ENCODE data around the gene TRAK1.
"Not testable (repeated sequence)": the region's sequence is repeated elsewhere in the genome, so short reads cannot be mapped to it uniquely, and the experiment has no call there.

TRAK1 gene

DNA sequence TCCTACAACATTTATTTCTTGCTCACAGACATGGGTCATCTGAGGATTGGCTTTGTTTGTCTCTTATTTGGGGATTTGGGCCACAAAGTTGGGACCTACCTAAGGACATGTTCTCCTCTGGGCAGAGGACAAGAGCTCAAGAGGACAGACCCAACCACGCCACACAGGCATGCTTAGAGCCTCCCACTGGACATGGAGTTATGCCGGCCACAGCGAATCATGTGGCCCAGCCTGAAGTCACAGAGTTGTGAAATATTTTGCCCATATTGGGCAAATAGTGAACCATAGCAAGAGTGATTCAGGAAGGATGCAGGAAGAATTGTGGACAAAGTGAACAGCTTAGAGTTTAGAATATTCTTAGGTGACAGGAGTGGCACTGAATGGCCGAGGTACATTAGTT is 9.9 kb downstream of the TRAK1 start:
- WGBS = 70% methylated on average over 4 of the region's 4 CpGs
- peak overlapping the region; percentile 64 for H3K9ac ChIP-seq (ENCODE audit: low read length)
- peak overlapping the region; percentile 5 for H2AK5ac ChIP-seq (ENCODE audit: low read length, severe bottlenecking)
- H3K23ac ChIP-seq (ENCODE audit: low read length in 2 of 2) = no peak overlapping the region
- H2BK5ac ChIP-seq (ENCODE audit: low read depth, low read length, poor library complexity, severe bottlenecking) = no peak overlapping the region
- H2BK12ac ChIP-seq (ENCODE audit: low read length in 2 of 2) = peak overlapping the region; percentile 21 to 52
- H3K4me3 ChIP-seq (ENCODE audit: insufficient read depth in 1 of 2, low read depth in 1 of 2, low read length in 2 of 2) = no peak overlapping the region
- H3K14ac ChIP-seq (ENCODE audit: low read length in 2 of 2) = no peak overlapping the region
- peak overlapping the region; percentile 50 for H3K27ac ChIP-seq (ENCODE audit: low read length, poor library complexity, severe bottlenecking)
- peaks cover 8% of the 10 kb centered on the region for H3K4me1 ChIP-seq (ENCODE audit: control insufficient read depth, insufficient read depth, low read depth, low read length)
- H2AFZ ChIP-seq (ENCODE audit: low read depth, low read length) = no peak overlapping the region
- peak overlapping the region in 1 of 2 experiments; percentile 37 for H3K18ac ChIP-seq (ENCODE audit: low read depth in 1 of 2, low read length in 2 of 2)
- H4K8ac ChIP-seq (ENCODE audit: low read length) = no peak overlapping the region
- no peak overlapping the region for H2BK120ac ChIP-seq (ENCODE audit: low read depth, low read length)
- peak; percentile 84 for DNase-seq
- no peak overlapping the region for H4K91ac ChIP-seq (ENCODE audit: low read length)
- no peak overlapping the region for H2BK15ac ChIP-seq (ENCODE audit: low read depth, poor library complexity, severe bottlenecking)
- H3K27me3 ChIP-seq (ENCODE audit: control insufficient read depth in 1 of 2, insufficient read depth in 1 of 2, low read length in 2 of 2) = no peaks in the 10 kb centered on the region
- H3K9me3 ChIP-seq (ENCODE audit: control insufficient read depth, low read length) = no peaks in the 10 kb centered on the region
- H3K36me3 ChIP-seq (ENCODE audit: control insufficient read depth in 1 of 2, insufficient read depth in 2 of 2, low read depth in 1 of 2, low read length in 2 of 2) = peaks cover 10 to 20% of the 10 kb centered on the region in 2 experiments
- no peak overlapping the region for H3K4me2 ChIP-seq (ENCODE audit: low read length, poor library complexity, severe bottlenecking)
- H3K4ac ChIP-seq (ENCODE audit: low read depth in 1 of 2, low read length in 2 of 2) = no peak overlapping the region
- H3K79me1 ChIP-seq (replicated peaks; ENCODE audit: low read length, poor library complexity, severe bottlenecking) = peaks cover 26% of the 10 kb centered on the region

DNA sequence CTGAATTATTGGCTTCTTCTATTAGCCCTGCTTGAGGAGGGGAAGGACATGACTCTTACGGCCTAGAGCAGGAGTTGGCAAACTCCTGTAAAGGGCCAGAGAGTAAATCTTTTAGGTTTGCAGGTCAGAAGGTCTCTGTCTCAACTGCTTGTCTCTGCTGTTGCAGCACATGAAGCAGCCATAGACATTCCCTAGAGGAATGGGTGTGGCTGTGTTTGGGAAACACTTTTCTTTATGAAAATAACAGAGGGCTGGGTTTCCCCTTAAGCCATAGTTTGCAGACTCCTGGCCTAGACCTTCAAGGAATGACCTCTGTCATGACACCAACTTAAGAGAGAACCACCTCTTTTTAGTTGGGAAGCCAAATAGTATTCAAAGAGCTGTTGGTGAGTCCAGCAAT is 10.3 kb downstream of the TRAK1 start:
- Histone ChIP-seq H3K27ac (ENCODE audit: low read length, poor library complexity, severe bottlenecking) (peak overlapping the region; percentile 50), H2BK12ac (ENCODE audit: low read length in 2 of 2) (peak overlapping the region; percentile 21 to 52), H3K23ac (ENCODE audit: low read length in 2 of 2) (no peak overlapping the region), H3K4me2 (ENCODE audit: low read length, poor library complexity, severe bottlenecking) (no peak overlapping the region), H2BK120ac (ENCODE audit: low read depth, low read length) (peak overlapping the region; percentile 27), H4K8ac (ENCODE audit: low read length) (peak overlapping the region; percentile 19), H2AFZ (ENCODE audit: low read depth, low read length) (no peak overlapping the region), H2AK5ac (ENCODE audit: low read length, severe bottlenecking) (peak overlapping the region; percentile 5), H3K79me1 (replicated peaks; ENCODE audit: low read length, poor library complexity, severe bottlenecking) (peaks cover 26% of the 10 kb centered on the region), H3K27me3 (ENCODE audit: control insufficient read depth in 1 of 2, insufficient read depth in 1 of 2, low read length in 2 of 2) (no peaks in the 10 kb centered on the region), H3K36me3 (ENCODE audit: control insufficient read depth in 1 of 2, insufficient read depth in 2 of 2, low read depth in 1 of 2, low read length in 2 of 2) (peaks cover 10 to 19% of the 10 kb centered on the region in 2 experiments), H3K18ac (ENCODE audit: low read depth in 1 of 2, low read length in 2 of 2) (peak overlapping the region in 1 of 2 experiments; percentile 75), H2BK5ac (ENCODE audit: low read depth, low read length, poor library complexity, severe bottlenecking) (no peak overlapping the region), H3K4me3 (ENCODE audit: insufficient read depth in 1 of 2, low read depth in 1 of 2, low read length in 2 of 2) (no peak overlapping the region), H3K14ac (ENCODE audit: low read length in 2 of 2) (no peak overlapping the region), H3K4ac (ENCODE audit: low read depth in 1 of 2, low read length in 2 of 2) (no peak overlapping the region), H3K4me1 (ENCODE audit: control insufficient read depth, insufficient read depth, low read depth, low read length) (peaks cover 7% of the 10 kb centered on the region), H3K9ac (ENCODE audit: low read length) (peak overlapping the region; percentile 64), H3K9me3 (ENCODE audit: control insufficient read depth, low read length) (no peaks in the 10 kb centered on the region), H4K91ac (ENCODE audit: low read length) (no peak overlapping the region), H2BK15ac (ENCODE audit: low read depth, poor library complexity, severe bottlenecking) (no peak overlapping the region)
- DNase-seq = no peak
- WGBS = 55% methylated on average over 1 of the region's 1 CpG

GRCh38 chr3:42102571-42102970 is 11.4 kb downstream of the TRAK1 start:
- peak overlapping the region in 1 of 2 experiments; percentile 22 for H3K14ac ChIP-seq (ENCODE audit: low read length in 2 of 2)
- no peaks in the 10 kb centered on the region for H3K27me3 ChIP-seq (ENCODE audit: control insufficient read depth in 1 of 2, insufficient read depth in 1 of 2, low read length in 2 of 2)
- no peaks in the 10 kb centered on the region for H3K9me3 ChIP-seq (ENCODE audit: control insufficient read depth, low read length)
- H3K4me2 ChIP-seq (ENCODE audit: low read length, poor library complexity, severe bottlenecking) = no peak overlapping the region
- peak overlapping the region; percentile 58 for H3K9ac ChIP-seq (ENCODE audit: low read length)
- H3K4ac ChIP-seq (ENCODE audit: low read depth in 1 of 2, low read length in 2 of 2) = no peak overlapping the region
- H3K27ac ChIP-seq (ENCODE audit: low read length, poor library complexity, severe bottlenecking) = peak overlapping the region; percentile 17
- H2BK5ac ChIP-seq (ENCODE audit: low read depth, low read length, poor library complexity, severe bottlenecking) = no peak overlapping the region
- peak overlapping the region in 1 of 2 experiments; percentile 72 for H2BK12ac ChIP-seq (ENCODE audit: low read length in 2 of 2)
- peak; percentile 13 for DNase-seq
- no peak overlapping the region for H2BK15ac ChIP-seq (ENCODE audit: low read depth, poor library complexity, severe bottlenecking)
- WGBS = 50% methylated on average over 5 of the region's 6 CpGs
- no peak overlapping the region for H2BK120ac ChIP-seq (ENCODE audit: low read depth, low read length)
- H3K18ac ChIP-seq (ENCODE audit: low read depth in 1 of 2, low read length in 2 of 2) = peak overlapping the region in 1 of 2 experiments; percentile 79
- H3K79me1 ChIP-seq (replicated peaks; ENCODE audit: low read length, poor library complexity, severe bottlenecking) = peaks cover 24% of the 10 kb centered on the region
- H3K36me3 ChIP-seq (ENCODE audit: control insufficient read depth in 1 of 2, insufficient read depth in 2 of 2, low read depth in 1 of 2, low read length in 2 of 2) = peaks cover 10 to 12% of the 10 kb centered on the region in 2 experiments
- H3K23ac ChIP-seq (ENCODE audit: low read length in 2 of 2) = no peak overlapping the region
- peaks cover 4% of the 10 kb centered on the region for H3K4me1 ChIP-seq (ENCODE audit: control insufficient read depth, insufficient read depth, low read depth, low read length)
- peak overlapping the region in 1 of 2 experiments; percentile 11 for H3K4me3 ChIP-seq (ENCODE audit: insufficient read depth in 1 of 2, low read depth in 1 of 2, low read length in 2 of 2)
- no peak overlapping the region for H2AFZ ChIP-seq (ENCODE audit: low read depth, low read length)
- peak overlapping the region; percentile 90 for H2AK5ac ChIP-seq (ENCODE audit: low read length, severe bottlenecking)
- H4K8ac ChIP-seq (ENCODE audit: low read length) = peak overlapping the region; percentile 72
- no peak overlapping the region for H4K91ac ChIP-seq (ENCODE audit: low read length)

DNA sequence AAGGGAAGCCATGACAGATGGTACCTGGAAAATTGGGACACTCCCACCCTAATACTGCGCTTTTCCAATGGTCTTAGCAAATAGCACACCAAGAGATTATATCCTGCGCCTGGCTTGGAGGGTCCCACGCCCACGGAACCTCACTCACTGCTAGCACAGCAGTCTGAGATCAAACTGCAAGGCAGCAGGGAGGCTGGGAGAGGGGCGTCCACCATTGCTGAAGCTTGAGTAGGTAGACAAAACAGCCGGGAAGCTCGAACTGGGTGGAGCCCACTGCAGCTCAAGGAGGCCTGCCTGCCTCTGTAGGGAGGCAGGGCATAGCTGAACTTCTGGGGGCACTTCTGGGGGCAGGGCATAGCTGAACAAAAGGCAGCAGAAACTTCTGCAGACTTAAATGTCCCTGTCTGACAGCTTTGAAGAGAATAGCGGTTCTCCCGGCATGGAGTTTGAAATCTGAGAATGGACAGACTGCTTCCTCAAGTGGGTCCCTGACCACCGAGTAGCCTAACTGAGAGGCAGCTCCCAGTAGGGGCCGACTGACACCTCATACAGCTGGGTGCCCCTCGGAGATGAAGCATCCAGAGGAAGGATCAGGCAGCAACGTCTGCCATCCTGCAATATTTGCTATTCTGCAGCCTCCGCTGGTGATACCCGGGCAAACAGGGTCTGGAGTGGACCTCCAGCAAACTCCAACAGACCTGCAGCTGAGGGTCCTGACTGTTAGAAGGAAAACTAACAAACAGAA is 12.9 kb downstream of the TRAK1 start:
- not testable (repeated sequence) for H3K9ac ChIP-seq (ENCODE audit: low read length); H3K4me3 ChIP-seq (ENCODE audit: insufficient read depth in 1 of 2, low read depth in 1 of 2, low read length in 2 of 2); H4K91ac ChIP-seq (ENCODE audit: low read length); H3K14ac ChIP-seq (ENCODE audit: low read length in 2 of 2); H2BK12ac ChIP-seq (ENCODE audit: low read length in 2 of 2); H3K27ac ChIP-seq (ENCODE audit: low read length, poor library complexity, severe bottlenecking); H3K27me3 ChIP-seq (ENCODE audit: control insufficient read depth in 1 of 2, insufficient read depth in 1 of 2, low read length in 2 of 2); H2BK5ac ChIP-seq (ENCODE audit: low read depth, low read length, poor library complexity, severe bottlenecking); H3K4me1 ChIP-seq (ENCODE audit: control insufficient read depth, insufficient read depth, low read depth, low read length); DNase-seq; H3K9me3 ChIP-seq (ENCODE audit: control insufficient read depth, low read length); H3K4me2 ChIP-seq (ENCODE audit: low read length, poor library complexity, severe bottlenecking); H3K4ac ChIP-seq (ENCODE audit: low read depth in 1 of 2, low read length in 2 of 2); H2BK15ac ChIP-seq (ENCODE audit: low read depth, poor library complexity, severe bottlenecking); H2AK5ac ChIP-seq (ENCODE audit: low read length, severe bottlenecking); H4K8ac ChIP-seq (ENCODE audit: low read length); H3K18ac ChIP-seq (ENCODE audit: low read depth in 1 of 2, low read length in 2 of 2); H2BK120ac ChIP-seq (ENCODE audit: low read depth, low read length); H3K23ac ChIP-seq (ENCODE audit: low read length in 2 of 2); H2AFZ ChIP-seq (ENCODE audit: low read depth, low read length)
- Histone ChIP-seq H3K36me3 (ENCODE audit: control insufficient read depth in 1 of 2, insufficient read depth in 2 of 2, low read depth in 1 of 2, low read length in 2 of 2) (peaks cover 9 to 10% of the 10 kb centered on the region in 2 experiments), H3K79me1 (replicated peaks; ENCODE audit: low read length, poor library complexity, severe bottlenecking) (peaks cover 20% of the 10 kb centered on the region)
- WGBS = 95% methylated on average over 15 of the region's 15 CpGs
